ENCODE results near the gene NCMAP.

Gene NCMAP

GRCh38 chr1:24594328-24594598, 38.4 kb downstream of the NCMAP start:
- H3K4me2 ChIP-seq (ENCODE audit: low read length): no peak overlapping the region
- no peaks in the 10 kb centered on the region for H3K9me3 ChIP-seq (ENCODE audit: control insufficient read depth, low read length)
- H3K27ac ChIP-seq: no peak overlapping the region
- H3K27me3 ChIP-seq (ENCODE audit: control insufficient read depth, insufficient read depth, low read length): no peaks in the 10 kb centered on the region
- no peak overlapping the region for H2AFZ ChIP-seq
- no peak for TF ChIP-seq CTCF (IDR thresholded peaks at IDR 0.05)
- no peaks in the 10 kb centered on the region for H3K36me3 ChIP-seq (ENCODE audit: control insufficient read depth, insufficient read depth, low read length)
- H3K4me3 ChIP-seq (ENCODE audit: low read depth, low read length): no peak overlapping the region
- H3K4me1 ChIP-seq: no peaks in the 10 kb centered on the region
- no peaks in the 10 kb centered on the region for H3K79me2 ChIP-seq
- no peak overlapping the region for H3K9ac ChIP-seq

- H3K9ac ChIP-seq: no peak overlapping the region
- H3K4me3 ChIP-seq (ENCODE audit: low read depth, low read length): no peak overlapping the region
- TF ChIP-seq CTCF (IDR thresholded peaks at IDR 0.05): no peak
- H3K4me2 ChIP-seq (ENCODE audit: low read length): no peak overlapping the region
- H3K27me3 ChIP-seq (ENCODE audit: control insufficient read depth, insufficient read depth, low read length): no peaks in the 10 kb centered on the region
- H3K27ac ChIP-seq: no peak overlapping the region
- H3K79me2 ChIP-seq: no peaks in the 10 kb centered on the region
- H3K36me3 ChIP-seq (ENCODE audit: control insufficient read depth, insufficient read depth, low read length): no peaks in the 10 kb centered on the region
- no peaks in the 10 kb centered on the region for H3K9me3 ChIP-seq (ENCODE audit: control insufficient read depth, low read length)
- no peak overlapping the region for H2AFZ ChIP-seq
- H3K4me1 ChIP-seq: no peaks in the 10 kb centered on the region
Observed at GRCh38 chr1:24596401-24596880, 40.6 kb downstream of the NCMAP start.

GRCh38 chr1:24599265-24599664, 43.4 kb downstream of the NCMAP start:
- H3K79me2 ChIP-seq: no peaks in the 10 kb centered on the region
- no peaks in the 10 kb centered on the region for H3K27me3 ChIP-seq (ENCODE audit: control insufficient read depth, insufficient read depth, low read length)
- no peak overlapping the region for H3K4me2 ChIP-seq (ENCODE audit: low read length)
- H3K4me1 ChIP-seq: no peaks in the 10 kb centered on the region
- H3K9ac ChIP-seq: no peak overlapping the region
- no peak overlapping the region for H2AFZ ChIP-seq
- no peak overlapping the region for H3K27ac ChIP-seq
- H3K9me3 ChIP-seq (ENCODE audit: control insufficient read depth, low read length): no peaks in the 10 kb centered on the region
- no peaks in the 10 kb centered on the region for H3K36me3 ChIP-seq (ENCODE audit: control insufficient read depth, insufficient read depth, low read length)
- H3K4me3 ChIP-seq (ENCODE audit: low read depth, low read length): no peak overlapping the region
- TF ChIP-seq CTCF (IDR thresholded peaks at IDR 0.05): no peak

GRCh38 chr1:24600551-24600950, 44.7 kb downstream of the NCMAP start:
- TF ChIP-seq CTCF (IDR thresholded peaks at IDR 0.05): no peak
- Histone ChIP-seq H3K36me3 (ENCODE audit: control insufficient read depth, insufficient read depth, low read length) (no peaks in the 10 kb centered on the region), H3K4me3 (ENCODE audit: low read depth, low read length) (no peak overlapping the region)

GRCh38 chr1:24605534-24606295, 49.8 kb downstream of the NCMAP start:
- no peak for TF ChIP-seq CTCF (IDR thresholded peaks at IDR 0.05)
- H3K36me3 ChIP-seq (ENCODE audit: control insufficient read depth, insufficient read depth, low read length): no peaks in the 10 kb centered on the region

More at GRCh38 chr1:24600551-24600950, 44.7 kb downstream of the NCMAP start:
- no peaks in the 10 kb centered on the region for H3K4me1 ChIP-seq
- H2AFZ ChIP-seq: no peak overlapping the region
- no peak overlapping the region for H3K4me2 ChIP-seq (ENCODE audit: low read length)
- no peaks in the 10 kb centered on the region for H3K79me2 ChIP-seq
- H3K9ac ChIP-seq: no peak overlapping the region
- H3K27ac ChIP-seq: no peak overlapping the region
- H3K27me3 ChIP-seq (ENCODE audit: control insufficient read depth, insufficient read depth, low read length): no peaks in the 10 kb centered on the region
- H3K9me3 ChIP-seq (ENCODE audit: control insufficient read depth, low read length): no peaks in the 10 kb centered on the region

More at GRCh38 chr1:24605534-24606295, 49.8 kb downstream of the NCMAP start:
- no peak overlapping the region for H3K27ac ChIP-seq
- no peaks in the 10 kb centered on the region for H3K4me1 ChIP-seq
- H3K9me3 ChIP-seq (ENCODE audit: control insufficient read depth, low read length): no peaks in the 10 kb centered on the region
- H2AFZ ChIP-seq: no peak overlapping the region
- H3K4me2 ChIP-seq (ENCODE audit: low read length): no peak overlapping the region
- H3K79me2 ChIP-seq: no peaks in the 10 kb centered on the region
- no peaks in the 10 kb centered on the region for H3K27me3 ChIP-seq (ENCODE audit: control insufficient read depth, insufficient read depth, low read length)
- H3K4me3 ChIP-seq (ENCODE audit: low read depth, low read length): no peak overlapping the region
- H3K9ac ChIP-seq: no peak overlapping the region
